ENCODE results near the gene DIPK1B.
"Not testable (repeated sequence)": the region's sequence is repeated elsewhere in the genome, so short reads cannot be mapped to it uniquely, and the experiment has no call there.

Gene DIPK1B

DNA sequence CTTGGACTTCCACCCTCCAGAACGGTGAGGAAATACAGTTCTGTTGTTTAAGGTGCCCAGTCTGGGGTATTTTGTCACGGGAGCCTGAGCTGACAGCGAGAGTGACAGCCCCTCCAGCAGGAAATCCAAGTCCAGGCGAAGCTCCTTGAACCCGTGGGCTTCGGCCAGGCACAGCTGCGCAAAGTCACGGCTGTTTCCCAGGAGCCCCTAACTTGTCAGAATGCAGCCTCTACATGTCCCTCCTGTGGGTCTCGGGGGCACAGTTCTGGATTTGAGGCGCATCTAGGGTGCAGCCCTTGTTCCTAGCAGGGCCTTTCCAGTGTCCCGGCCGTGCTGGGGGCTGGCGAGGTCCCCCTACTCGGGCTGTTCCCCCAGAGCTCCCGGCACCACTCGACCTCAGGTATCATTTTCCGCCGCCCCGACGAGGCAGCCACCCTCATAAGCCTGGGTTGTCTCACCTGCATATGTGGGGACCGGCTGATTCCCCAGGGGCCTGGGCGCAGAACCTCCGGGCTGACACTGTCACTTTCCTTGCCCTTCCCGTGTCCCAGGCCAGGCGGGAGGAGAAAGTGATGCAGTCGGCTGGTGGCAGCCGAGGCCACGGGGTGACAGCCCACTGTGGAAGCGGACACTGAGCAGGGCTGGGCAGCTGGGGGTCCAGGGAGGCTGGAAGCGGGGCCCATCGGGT, 41.1 kb downstream of the DIPK1B start:
- H3K9ac ChIP-seq (ENCODE audit: insufficient read length, low read depth) = no peak overlapping the region
- no peak for TF ChIP-seq YY1 (IDR thresholded peaks at IDR 0.05; ENCODE audit: insufficient read depth, insufficient read length)
- H3K27me3 ChIP-seq (ENCODE audit: insufficient read depth, insufficient read length) = no peaks in the 10 kb centered on the region
- peaks cover 15% of the 10 kb centered on the region for H3K9me3 ChIP-seq (ENCODE audit: insufficient read depth, low read length)
- no peak for DNase-seq (ENCODE audit: low read depth, low spot score)
- peaks cover 21% of the 10 kb centered on the region for H3K4me1 ChIP-seq (ENCODE audit: insufficient read depth, insufficient read length)
- H3K4me3 ChIP-seq (ENCODE audit: insufficient read length, low read depth) = no peak overlapping the region
- H3K36me3 ChIP-seq (ENCODE audit: insufficient read depth, insufficient read length, low read length) = no peaks in the 10 kb centered on the region

DNA sequence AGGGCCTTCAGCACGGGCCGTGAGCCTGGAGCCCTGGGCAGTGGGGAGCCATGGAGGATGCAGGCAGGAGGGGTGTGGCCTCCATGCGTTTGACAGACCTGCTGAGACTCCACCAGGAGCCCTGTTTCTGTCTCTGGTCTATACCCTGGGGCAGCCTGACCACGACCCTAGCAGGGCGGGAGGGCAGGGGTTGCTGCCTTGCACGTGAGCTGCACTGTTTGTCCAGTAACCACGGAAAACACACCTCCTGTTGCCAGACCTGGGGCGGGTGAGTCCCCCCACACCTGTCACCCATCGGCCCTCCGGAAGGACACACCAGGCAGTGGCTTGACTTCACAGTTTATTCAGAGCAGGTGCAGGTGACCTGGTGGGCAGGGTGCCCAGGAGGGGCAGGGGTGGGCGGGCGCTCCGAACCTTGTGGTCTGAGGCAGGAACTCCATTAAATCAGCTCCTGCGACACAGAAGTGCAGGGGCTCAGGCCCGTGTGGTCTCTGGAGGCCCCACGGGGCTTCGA, 41.7 kb downstream of the DIPK1B start:
- DNase-seq (ENCODE audit: low read depth, low spot score) = no peak
- H3K36me3 ChIP-seq (ENCODE audit: insufficient read depth, insufficient read length, low read length) = no peaks in the 10 kb centered on the region
- no peak overlapping the region for H3K9ac ChIP-seq (ENCODE audit: insufficient read length, low read depth)
- no peak overlapping the region for H3K4me3 ChIP-seq (ENCODE audit: insufficient read length, low read depth)
- TF ChIP-seq ZNF274 (IDR thresholded peaks at IDR 0.05; ENCODE audit: low read depth, low read length) (no peak), YY1 (IDR thresholded peaks at IDR 0.05; ENCODE audit: insufficient read depth, insufficient read length) (no peak), SUZ12 (IDR thresholded peaks at IDR 0.05; ENCODE audit: extremely low read depth, insufficient read depth, insufficient read length) (no peak)
- H3K27me3 ChIP-seq (ENCODE audit: insufficient read depth, insufficient read length) = no peaks in the 10 kb centered on the region
- peaks cover 21% of the 10 kb centered on the region for H3K4me1 ChIP-seq (ENCODE audit: insufficient read depth, insufficient read length)
- peaks cover 15% of the 10 kb centered on the region for H3K9me3 ChIP-seq (ENCODE audit: insufficient read depth, low read length)

DNA sequence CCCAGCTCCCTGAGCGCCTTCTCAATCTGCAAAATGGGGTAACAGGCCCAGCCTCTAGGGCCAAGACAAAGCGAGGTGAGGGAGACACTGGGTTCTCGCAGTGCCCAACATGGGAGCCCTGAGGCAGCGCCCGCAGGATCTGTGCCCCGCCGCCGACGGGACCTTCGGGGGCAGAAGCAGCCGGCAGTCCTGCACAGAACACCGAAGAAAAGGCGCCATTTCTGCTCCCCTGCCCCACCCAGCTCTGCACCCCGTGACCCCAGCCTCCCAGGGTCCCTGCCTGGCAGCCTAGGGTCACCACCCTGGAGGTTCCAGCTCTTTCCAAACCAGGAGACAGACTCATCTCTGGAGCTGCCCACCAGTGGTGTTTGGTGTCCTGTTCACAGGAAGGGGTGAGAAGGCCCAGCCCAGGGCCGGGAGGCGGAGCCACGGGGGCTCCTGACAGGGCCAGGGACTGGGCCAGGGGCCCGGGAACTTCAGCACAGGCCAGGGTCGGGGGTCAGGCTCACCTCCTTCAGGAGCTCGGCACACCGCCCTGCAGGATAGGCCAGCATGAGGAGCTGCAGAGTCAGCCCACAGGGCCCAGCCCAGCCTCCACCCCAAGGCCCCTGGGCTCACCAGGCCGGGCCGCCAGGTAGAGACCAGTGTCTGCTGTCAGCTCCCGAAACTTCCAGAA, 42.4 kb downstream of the DIPK1B start:
- peaks cover 25% of the 10 kb centered on the region for H3K4me1 ChIP-seq (ENCODE audit: insufficient read depth, insufficient read length)
- TF ChIP-seq SUZ12 (IDR thresholded peaks at IDR 0.05; ENCODE audit: extremely low read depth, insufficient read depth, insufficient read length) (no peak), YY1 (IDR thresholded peaks at IDR 0.05; ENCODE audit: insufficient read depth, insufficient read length) (no peak), ZNF274 (IDR thresholded peaks at IDR 0.05; ENCODE audit: low read depth, low read length) (no peak)
- peak overlapping the region; percentile 12 for H3K9ac ChIP-seq (ENCODE audit: insufficient read length, low read depth)
- H3K36me3 ChIP-seq (ENCODE audit: insufficient read depth, insufficient read length, low read length) = no peaks in the 10 kb centered on the region
- H3K4me3 ChIP-seq (ENCODE audit: insufficient read length, low read depth) = no peak overlapping the region
- H3K9me3 ChIP-seq (ENCODE audit: insufficient read depth, low read length) = peaks cover 15% of the 10 kb centered on the region
- no peak for DNase-seq (ENCODE audit: low read depth, low spot score)
- H3K27me3 ChIP-seq (ENCODE audit: insufficient read depth, insufficient read length) = no peaks in the 10 kb centered on the region

DNA sequence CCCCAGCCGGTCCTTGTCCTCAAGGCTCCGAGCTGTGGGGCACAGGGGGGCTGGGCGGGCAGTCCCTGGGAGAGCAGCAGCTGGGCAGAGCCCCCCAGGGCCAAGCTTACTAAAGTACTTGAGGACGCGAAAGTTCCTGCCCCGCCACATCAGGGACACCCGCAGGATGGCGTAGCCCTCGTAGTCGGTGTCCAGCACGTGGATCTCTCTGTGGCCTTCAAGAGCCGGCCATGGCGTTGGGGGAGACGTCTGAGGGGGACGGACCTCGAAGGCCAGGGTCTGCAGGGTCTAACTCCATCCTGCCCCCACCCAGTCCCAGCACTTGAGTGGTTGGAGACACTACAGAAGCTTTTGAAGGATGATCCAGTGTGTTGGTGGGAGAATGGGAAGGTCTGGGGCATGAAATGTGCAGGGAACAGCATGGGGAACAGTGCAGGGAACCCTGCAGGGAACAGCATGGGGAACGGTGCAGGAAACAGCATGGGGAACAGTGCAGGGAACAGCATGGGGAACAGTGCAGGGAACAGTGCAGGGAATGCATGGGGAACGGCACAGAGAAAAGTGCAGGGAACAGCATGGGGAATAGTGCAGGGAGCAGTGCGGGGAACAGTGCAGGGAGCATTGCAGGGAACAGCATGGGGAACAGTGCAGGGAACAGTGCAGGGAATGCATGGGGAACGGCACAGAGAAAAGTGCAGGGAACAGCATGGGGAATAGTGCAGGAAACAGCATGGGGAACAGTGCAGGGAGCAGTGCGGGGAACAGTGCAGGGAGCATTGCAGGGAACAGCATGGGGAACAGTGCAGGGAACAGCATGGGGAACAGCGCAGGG, 43.1 kb downstream of the DIPK1B start:
- H3K27me3 ChIP-seq (ENCODE audit: insufficient read depth, insufficient read length); H3K4me3 ChIP-seq (ENCODE audit: insufficient read length, low read depth); H3K36me3 ChIP-seq (ENCODE audit: insufficient read depth, insufficient read length, low read length); DNase-seq (ENCODE audit: low read depth, low spot score): not testable (repeated sequence)
- H3K4me1 ChIP-seq (ENCODE audit: insufficient read depth, insufficient read length) = peaks cover 32% of the 10 kb centered on the region
- H3K9me3 ChIP-seq (ENCODE audit: insufficient read depth, low read length) = peaks cover 15% of the 10 kb centered on the region
- H3K9ac ChIP-seq (ENCODE audit: insufficient read length, low read depth) = peak overlapping the region; percentile 12

DNA sequence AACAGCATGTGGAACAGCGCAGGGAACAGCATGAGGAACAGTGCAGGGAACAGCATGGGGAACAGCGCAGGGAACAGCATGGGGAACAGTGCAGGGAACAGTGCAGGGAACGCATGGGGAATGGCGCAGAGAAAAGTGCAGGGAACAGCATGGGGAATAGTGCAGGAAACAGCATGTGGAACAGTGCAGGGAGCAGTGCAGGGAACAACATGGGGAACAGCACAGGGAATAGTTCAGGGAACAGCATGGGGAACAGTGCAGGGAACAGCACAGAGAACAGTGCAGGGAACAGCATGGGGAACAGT, 43.7 kb downstream of the DIPK1B start:
- H3K27me3 ChIP-seq (ENCODE audit: insufficient read depth, insufficient read length) = no peaks in the 10 kb centered on the region
- H3K36me3 ChIP-seq (ENCODE audit: insufficient read depth, insufficient read length, low read length) = no peaks in the 10 kb centered on the region
- no peak for DNase-seq (ENCODE audit: low read depth, low spot score)
- H3K4me1 ChIP-seq (ENCODE audit: insufficient read depth, insufficient read length) = peaks cover 36% of the 10 kb centered on the region
- H3K9me3 ChIP-seq (ENCODE audit: insufficient read depth, low read length) = peaks cover 14% of the 10 kb centered on the region
- no peak overlapping the region for H3K9ac ChIP-seq (ENCODE audit: insufficient read length, low read depth)
- no peak for TF ChIP-seq ZNF274 (IDR thresholded peaks at IDR 0.05; ENCODE audit: low read depth, low read length)
- TF ChIP-seq SUZ12 (IDR thresholded peaks at IDR 0.05; ENCODE audit: extremely low read depth, insufficient read depth, insufficient read length) = no peak
- no peak for TF ChIP-seq YY1 (IDR thresholded peaks at IDR 0.05; ENCODE audit: insufficient read depth, insufficient read length)
- no peak overlapping the region for H3K4me3 ChIP-seq (ENCODE audit: insufficient read length, low read depth)

DNA sequence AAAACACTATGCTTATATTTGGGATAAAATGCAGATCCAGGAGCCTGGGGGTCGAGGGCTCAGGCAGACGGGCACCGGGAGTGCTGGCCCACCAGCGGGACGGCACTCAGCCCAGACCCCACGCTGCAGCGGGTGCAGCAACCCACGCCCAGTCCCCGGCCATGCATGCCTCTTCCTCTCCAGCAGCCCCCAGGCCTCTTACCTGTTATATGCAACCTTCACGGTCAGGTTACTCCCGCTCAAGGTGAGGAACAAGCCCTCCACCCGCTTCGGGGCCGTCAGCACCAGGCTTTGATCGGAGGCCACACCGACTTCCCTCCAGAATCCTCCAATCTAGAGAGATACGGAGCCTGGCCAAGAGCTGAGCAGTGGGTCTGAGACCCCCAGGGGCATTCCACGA, 44.5 kb downstream of the DIPK1B start:
- H3K4me1 ChIP-seq (ENCODE audit: insufficient read depth, insufficient read length) = peaks cover 40% of the 10 kb centered on the region
- TF ChIP-seq SUZ12 (IDR thresholded peaks at IDR 0.05; ENCODE audit: extremely low read depth, insufficient read depth, insufficient read length) = no peak
- TF ChIP-seq ZNF274 (IDR thresholded peaks at IDR 0.05; ENCODE audit: low read depth, low read length) = no peak
- TF ChIP-seq YY1 (IDR thresholded peaks at IDR 0.05; ENCODE audit: insufficient read depth, insufficient read length) = no peak
- no peak overlapping the region for H3K9ac ChIP-seq (ENCODE audit: insufficient read length, low read depth)
- peaks cover 7% of the 10 kb centered on the region for H3K9me3 ChIP-seq (ENCODE audit: insufficient read depth, low read length)
- DNase-seq (ENCODE audit: low read depth, low spot score) = no peak
- no peaks in the 10 kb centered on the region for H3K36me3 ChIP-seq (ENCODE audit: insufficient read depth, insufficient read length, low read length)
- H3K27me3 ChIP-seq (ENCODE audit: insufficient read depth, insufficient read length) = no peaks in the 10 kb centered on the region
- no peak overlapping the region for H3K4me3 ChIP-seq (ENCODE audit: insufficient read length, low read depth)

DNA sequence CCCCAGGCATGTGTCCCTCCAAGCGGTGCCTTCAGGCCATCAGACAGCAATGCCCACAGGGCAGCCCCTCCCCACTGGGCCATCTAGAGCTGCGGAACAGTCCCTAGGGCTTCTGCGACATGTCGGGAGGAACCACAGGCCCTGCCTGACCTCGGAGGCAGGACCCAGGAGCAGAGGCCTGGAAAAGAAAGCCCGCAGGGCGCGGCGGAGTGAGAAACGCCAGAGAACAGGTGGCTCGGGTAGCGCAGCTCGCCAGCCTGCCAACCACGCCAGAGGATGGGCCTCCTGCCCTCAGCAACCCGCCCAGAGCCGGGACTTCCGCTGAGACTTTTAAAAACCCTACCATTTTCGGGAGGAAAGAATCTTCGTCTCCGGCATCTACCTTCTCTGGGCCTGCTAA, 45.0 kb downstream of the DIPK1B start:
- DNase-seq (ENCODE audit: low read depth, low spot score) = no peak
- H3K4me1 ChIP-seq (ENCODE audit: insufficient read depth, insufficient read length) = peaks cover 44% of the 10 kb centered on the region
- no peaks in the 10 kb centered on the region for H3K27me3 ChIP-seq (ENCODE audit: insufficient read depth, insufficient read length)
- peak overlapping the region; percentile 8 for H3K9ac ChIP-seq (ENCODE audit: insufficient read length, low read depth)
- H3K36me3 ChIP-seq (ENCODE audit: insufficient read depth, insufficient read length, low read length) = no peaks in the 10 kb centered on the region
- H3K9me3 ChIP-seq (ENCODE audit: insufficient read depth, low read length) = peaks cover 2% of the 10 kb centered on the region; the same call in 1 of the 2 replicates
- TF ChIP-seq SUZ12 (IDR thresholded peaks at IDR 0.05; ENCODE audit: extremely low read depth, insufficient read depth, insufficient read length) (no peak), YY1 (IDR thresholded peaks at IDR 0.05; ENCODE audit: insufficient read depth, insufficient read length) (no peak)
- H3K4me3 ChIP-seq (ENCODE audit: insufficient read length, low read depth) = no peak overlapping the region
